Esophagus squamous epithelium (tissue), 5 donors: ENCODE results near the gene APOL1. TPM values are rescaled to one million over a fixed set of nuclear protein-coding genes. Genes with fewer than 3 reads are reported as not detected.
A peak's percentile ranks its signal among the peaks of the same experiment; 100 is the strongest.

ENCODE experiments used
- DNase-seq: peaks from one replicate; lab custom pipeline; 2025; lab: John Stamatoyannopoulos, UW
- H3K27ac ChIP-seq, 4 donors: fragments of 200-600 bp; sonication (generic); one replicate each; pipeline ENCODE4 v1.5.1; 2016 to 2019; ENCODE audit warnings: mild to moderate bottlenecking in 1 of 4
- H3K27me3 ChIP-seq, 4 donors: fragments of 200-600 bp; sonication (generic); 1 replicate in 3 of 4; 2 replicates in 1 of 4; pipeline versions ENCODE4 v1.5.1 to v1.6.0; 2017 to 2021; ENCODE audit warnings: antibody characterized with exemption in 1 of 4
- H3K36me3 ChIP-seq, 3 donors: fragments of 200-600 bp; sonication (generic); one replicate each; pipeline ENCODE4 v1.5.1; 2016 to 2019
- H3K4me1 ChIP-seq, 3 donors: fragments of 200-600 bp; sonication (generic); one replicate each; pipeline ENCODE4 v1.5.1; 2017 to 2019
- H3K4me3 ChIP-seq, 4 donors: fragments of 200-600 bp; sonication (generic); 1 replicate in 3 of 4; 2 replicates in 1 of 4; pipeline ENCODE4 v1.5.1; 2016 to 2019; ENCODE audit warnings: mild to moderate bottlenecking in 2 of 4, moderate library complexity in 1 of 4
- H3K9me3 ChIP-seq, 3 donors: fragments of 200-600 bp; sonication (generic); one replicate each; pipeline ENCODE4 v1.5.1; 2016 to 2019
- CTCF ChIP-seq, 6 experiments: fragments of 450-650 bp in 4 of 6; fragments of 200-600 bp in 2 of 6; sonication (generic) in 2 of 6; IDR thresholded peaks; one replicate each; pipeline ENCODE4 v1.5.1; 2016 to 2019; ENCODE audit warnings: antibody characterized with exemption in 6 of 6, mild to moderate bottlenecking in 4 of 6, moderate library complexity in 4 of 6
- POLR2A ChIP-seq, 4 donors: fragments of 450-650 bp; IDR thresholded peaks; one replicate each; pipeline ENCODE4 v1.6.1; 2017; ENCODE audit warnings: antibody characterized with exemption in 4 of 4, mild to moderate bottlenecking in 4 of 4, moderate library complexity in 3 of 4
- WGBS, 2 donors: methylation state at CpG; one replicate each; pipeline ENCODE4 v1.1.5; 2018; 5-methylcytosine and 5-hydroxymethylcytosine counted together
- intact Hi-C: fragments of 100-400 bp; cut with DNase I; formaldehyde crosslinking; loops from one replicate; pipeline ENCODE4 v1.15.0; 2022
- total RNA-seq, 4 donors: library from RNA; depleted of rRNA; stranded (reverse); fragments of >200 nt; gene quantifications; one replicate each; pipeline ENCODE4 v1.1.0, GENCODE V29; 2016
- donor health status: DM: yes; HTN: yes; CAD: no.

Gene APOL1
- total RNA-seq, 4 donors from 2014 or later: 8.4 to 49.3 (median 20.6) TPM

DNA sequence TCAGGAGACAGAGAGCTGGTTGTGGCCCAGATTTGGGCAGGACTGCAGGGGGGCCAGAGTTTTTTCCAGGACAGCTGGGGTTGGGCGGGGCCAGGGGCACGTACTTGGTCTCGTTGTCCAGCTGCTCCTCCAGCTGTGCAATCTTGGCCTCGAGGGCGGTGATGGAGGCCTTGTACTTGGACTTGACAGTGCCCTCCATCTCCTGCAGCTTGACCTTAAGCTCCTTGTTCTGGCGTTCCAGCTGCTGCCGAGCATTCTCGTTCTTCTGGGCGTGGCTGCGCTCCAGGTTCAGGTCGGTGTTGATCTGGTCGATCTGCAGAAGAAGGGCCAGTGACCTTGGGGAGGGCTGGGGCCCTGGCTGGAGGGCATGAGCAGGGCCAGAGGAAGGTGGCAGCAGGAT is 32.1 kb downstream of the APOL1 start:
- TF ChIP-seq POLR2A (IDR thresholded peaks at IDR 0.05) (no peak), CTCF (IDR thresholded peaks at IDR 0.05) (no peak)
- intact Hi-C loops: no loop called here
- peaks cover 0 to 51% (median 7%) of the 10 kb centered on the region in 3 donors for H3K4me1 ChIP-seq
- no peak for DNase-seq
- H3K4me3 ChIP-seq: no peak overlapping the region
- H3K9me3 ChIP-seq: no peaks in the 10 kb centered on the region
- H3K27ac ChIP-seq: peak overlapping the region in 3 of 4 donors; percentile 70 to 76 (median 72)
- WGBS, 2 donors: 67 to 72% methylated on average over 1 to 7 of the region's 12 CpGs
- peaks cover 65 to 100% (median 87%) of the 10 kb centered on the region in 3 donors for H3K36me3 ChIP-seq
- no peaks in the 10 kb centered on the region for H3K27me3 ChIP-seq

DNA sequence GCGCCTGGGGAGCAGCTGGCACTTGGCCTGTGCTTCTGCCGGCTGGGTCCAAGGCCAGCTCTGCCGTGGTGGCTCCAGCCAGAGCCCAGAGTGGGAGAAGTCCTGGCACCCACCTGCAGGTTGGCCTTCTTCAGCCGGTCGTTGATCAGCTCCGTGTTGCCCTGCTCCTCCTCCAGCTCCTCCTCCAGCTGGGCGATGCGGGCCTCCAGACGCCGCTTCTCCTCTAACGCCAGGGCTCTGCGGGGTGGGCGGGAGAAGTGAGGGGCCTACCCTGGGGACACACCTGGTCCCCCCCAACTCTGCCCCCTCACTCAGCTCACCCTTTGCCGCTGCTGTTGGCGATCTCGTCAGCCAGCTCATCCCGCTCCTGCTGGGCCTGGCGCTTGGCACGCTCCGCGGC is 32.6 kb downstream of the APOL1 start:
- no peak for TF ChIP-seq POLR2A (IDR thresholded peaks at IDR 0.05)
- no peak for TF ChIP-seq CTCF (IDR thresholded peaks at IDR 0.05)
- Histone ChIP-seq H3K4me3 (no peak overlapping the region), H3K4me1 (peaks cover 0 to 51% (median 7%) of the 10 kb centered on the region in 3 donors), H3K9me3 (no peaks in the 10 kb centered on the region), H3K36me3 (peaks cover 65 to 100% (median 87%) of the 10 kb centered on the region in 3 donors), H3K27ac (peak overlapping the region; percentile 6 to 76 (median 71)), H3K27me3 (no peaks in the 10 kb centered on the region)
- intact Hi-C loops: no loop called here
- DNase-seq: no peak
- 83 to 92% methylated on average over 7 to 19 of the region's 21 CpGs for WGBS, 2 donors

DNA sequence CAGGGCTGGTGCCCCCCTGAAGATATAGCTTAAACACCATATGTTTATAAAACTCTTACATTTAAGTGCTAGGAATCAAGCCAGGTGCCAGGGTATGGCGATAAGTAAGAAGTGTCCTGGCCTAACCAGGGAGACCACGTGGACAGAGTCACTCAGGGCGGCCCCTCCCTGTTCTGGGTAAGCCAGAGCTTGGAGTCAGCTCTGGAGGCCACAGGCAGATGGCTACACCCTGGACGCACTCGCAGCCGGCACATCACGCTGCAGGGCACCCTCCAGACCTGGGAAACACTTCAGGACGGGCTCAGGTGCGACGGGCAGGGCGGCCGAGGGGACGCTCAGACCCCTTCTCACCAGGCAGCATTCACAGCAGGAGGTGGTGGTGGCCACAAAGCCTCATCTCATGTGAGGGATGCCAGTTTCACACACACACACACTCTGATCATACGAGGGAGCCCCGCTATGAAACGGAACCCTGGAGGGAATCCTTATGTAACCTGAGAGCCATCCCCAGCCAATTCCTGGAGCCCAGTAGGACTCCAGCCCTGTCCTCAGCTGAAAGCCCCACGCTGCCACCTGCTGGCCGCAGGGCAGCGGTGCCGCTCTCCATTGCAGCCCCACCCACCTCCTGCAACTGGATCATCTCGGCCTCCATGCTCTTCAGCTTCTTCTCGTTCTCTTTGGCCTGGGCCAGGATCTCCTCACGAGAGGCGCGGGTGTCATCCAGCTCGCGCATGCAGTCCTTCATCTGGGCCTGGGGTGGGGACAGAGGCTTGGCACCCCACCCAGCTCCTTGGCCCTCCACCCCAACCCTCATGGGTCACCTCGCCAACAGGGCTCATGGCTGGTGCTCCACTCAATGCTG is 33.4 kb downstream of the APOL1 start:
- H3K27me3 ChIP-seq: no peaks in the 10 kb centered on the region
- peak; percentile 68 to 95 (median 88) for TF ChIP-seq CTCF (IDR thresholded peaks at IDR 0.05)
- TF ChIP-seq POLR2A (IDR thresholded peaks at IDR 0.05): no peak
- H3K36me3 ChIP-seq: peaks cover 65 to 100% (median 82%) of the 10 kb centered on the region in 3 donors
- H3K9me3 ChIP-seq: no peaks in the 10 kb centered on the region
- H3K4me1 ChIP-seq: peaks cover 0 to 51% (median 7%) of the 10 kb centered on the region in 3 donors
- WGBS, 2 donors: 36 to 58% methylated on average over 11 to 18 of the region's 28 CpGs
- H3K27ac ChIP-seq: peak overlapping the region; percentile 6 to 76 (median 71)
- intact Hi-C loops: no loop called here
- H3K4me3 ChIP-seq: no peak overlapping the region
- DNase-seq: no peak

DNA sequence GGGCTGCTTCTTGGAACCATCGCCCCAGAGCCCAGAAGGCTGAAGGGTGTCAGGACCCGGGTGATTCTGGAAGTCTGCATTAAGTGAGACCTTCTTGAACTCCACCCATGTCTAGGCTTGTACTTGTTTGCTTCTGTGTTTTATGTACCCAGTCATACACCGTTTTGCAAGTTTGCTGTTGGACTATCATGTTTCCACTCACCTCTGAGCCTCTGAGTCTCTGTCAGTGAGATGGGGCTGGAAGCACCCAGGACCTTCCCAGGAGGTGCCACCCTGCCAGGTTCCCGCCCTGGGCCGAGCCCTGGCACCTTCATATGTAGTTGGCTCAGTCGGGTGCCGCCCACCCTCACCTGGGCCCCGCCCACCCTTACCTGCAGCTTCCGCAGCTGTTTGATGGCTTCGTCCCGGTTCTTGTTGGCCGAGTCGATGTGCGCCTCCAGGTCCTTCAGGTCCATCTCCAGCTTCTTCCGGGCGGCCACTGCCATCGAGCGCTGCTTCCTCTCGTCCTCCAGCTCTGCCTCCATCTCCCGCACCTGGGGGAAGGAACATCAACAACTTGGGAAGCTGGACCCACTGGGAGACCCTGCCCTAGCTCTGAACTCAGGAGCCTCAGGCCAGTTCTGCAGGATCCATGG is 35.1 kb downstream of the APOL1 start:
- 59 to 76% methylated on average over 10 to 17 of the region's 20 CpGs for WGBS, 2 donors
- Histone ChIP-seq H3K9me3 (no peaks in the 10 kb centered on the region), H3K4me3 (no peak overlapping the region), H3K4me1 (peaks cover 0 to 51% (median 7%) of the 10 kb centered on the region in 3 donors), H3K27me3 (no peaks in the 10 kb centered on the region), H3K27ac (peak overlapping the region in 3 of 4 donors; percentile 1 to 65 (median 15)), H3K36me3 (peaks cover 65 to 100% (median 81%) of the 10 kb centered on the region in 3 donors)
- TF ChIP-seq CTCF (IDR thresholded peaks at IDR 0.05) (no peak), POLR2A (IDR thresholded peaks at IDR 0.05) (no peak)
- intact Hi-C loops: no loop called here
- no peak for DNase-seq
